Measurements from ENCODE around the gene KIF20B.
"Not testable (repeated sequence)": the region's sequence is repeated elsewhere in the genome, so short reads cannot be mapped to it uniquely, and the experiment has no call there.

KIF20B gene

DNA sequence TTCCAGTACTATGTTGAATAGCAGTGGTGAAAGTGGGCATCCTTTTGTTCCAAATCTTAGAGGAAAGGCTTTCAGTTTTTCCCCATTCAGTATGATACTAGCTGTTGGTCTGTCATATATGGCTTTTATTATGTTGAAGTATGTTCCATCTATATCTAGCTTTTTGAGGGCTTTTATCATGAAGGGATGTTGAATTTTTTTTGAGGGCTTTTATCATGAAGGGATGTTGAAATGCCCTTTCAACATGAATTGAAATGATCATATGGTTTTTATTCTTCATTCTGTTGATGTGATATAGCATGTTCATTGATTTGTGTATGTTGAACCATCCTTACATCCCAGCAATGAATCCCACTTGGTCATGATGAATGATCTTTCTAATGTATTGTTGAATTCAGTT lies 75.3 kb downstream of the KIF20B start:
- no peak for DNase-seq (ENCODE audit: low read depth)

DNA sequence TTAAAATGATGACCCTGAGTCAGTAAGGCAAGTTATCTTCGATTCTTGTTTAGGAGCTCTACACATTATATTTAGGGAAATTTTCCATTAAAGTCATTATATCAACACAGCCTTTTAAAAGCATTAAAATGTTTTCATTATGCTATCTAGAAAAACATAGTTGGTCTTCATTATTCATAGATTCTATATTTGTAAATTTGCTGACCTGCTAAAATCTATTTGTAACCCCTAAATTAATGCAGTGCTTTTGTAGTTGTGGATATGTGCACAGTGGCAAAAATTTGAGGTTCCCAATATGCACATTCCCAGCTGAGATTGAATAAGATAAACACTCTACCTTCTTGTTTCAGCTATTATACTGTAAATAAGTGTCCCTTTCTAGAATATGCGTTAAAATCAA lies 81.1 kb downstream of the KIF20B start:
- DNase-seq (ENCODE audit: low read depth) = no peak

DNA sequence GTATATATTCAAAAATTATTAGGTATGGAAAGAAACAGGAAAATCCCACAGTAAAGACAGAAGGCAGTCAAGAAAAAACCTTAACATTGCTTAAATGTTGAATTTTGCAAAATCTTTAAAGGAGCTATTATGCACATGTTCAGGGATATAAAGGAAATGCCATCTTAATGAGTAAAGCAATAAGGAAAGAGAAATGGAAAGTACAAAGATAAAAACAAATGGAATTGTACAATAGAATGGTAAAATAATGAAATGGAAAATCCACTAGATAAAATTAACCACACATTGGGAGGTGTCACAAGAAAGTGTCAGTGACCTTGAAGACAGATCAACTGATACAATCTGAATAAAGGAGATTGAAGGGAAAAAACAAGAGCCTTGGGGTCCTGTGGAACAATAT lies 82.0 kb downstream of the KIF20B start:
- no peak for DNase-seq (ENCODE audit: low read depth)

DNA sequence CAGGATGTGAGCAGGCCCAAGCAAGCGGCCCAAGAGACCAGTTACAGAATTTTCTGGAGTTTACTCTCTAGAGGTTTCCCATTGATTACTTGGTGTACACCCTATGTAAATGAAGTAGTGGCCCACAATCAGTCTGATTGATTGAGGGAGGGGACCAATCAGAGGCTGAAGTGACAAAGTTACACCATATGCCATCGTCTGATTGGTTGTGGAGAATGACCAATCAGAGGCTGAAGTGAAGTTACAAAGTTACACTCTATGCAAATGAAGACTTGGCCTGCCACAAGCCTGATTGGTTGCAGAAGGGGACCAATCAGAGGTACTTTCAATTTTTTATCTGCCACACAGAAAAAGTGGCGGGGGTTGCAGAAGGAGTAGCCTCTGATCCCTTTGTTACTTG lies 83.7 kb downstream of the KIF20B start:
- DNase-seq (ENCODE audit: low read depth) = no peak

DNA sequence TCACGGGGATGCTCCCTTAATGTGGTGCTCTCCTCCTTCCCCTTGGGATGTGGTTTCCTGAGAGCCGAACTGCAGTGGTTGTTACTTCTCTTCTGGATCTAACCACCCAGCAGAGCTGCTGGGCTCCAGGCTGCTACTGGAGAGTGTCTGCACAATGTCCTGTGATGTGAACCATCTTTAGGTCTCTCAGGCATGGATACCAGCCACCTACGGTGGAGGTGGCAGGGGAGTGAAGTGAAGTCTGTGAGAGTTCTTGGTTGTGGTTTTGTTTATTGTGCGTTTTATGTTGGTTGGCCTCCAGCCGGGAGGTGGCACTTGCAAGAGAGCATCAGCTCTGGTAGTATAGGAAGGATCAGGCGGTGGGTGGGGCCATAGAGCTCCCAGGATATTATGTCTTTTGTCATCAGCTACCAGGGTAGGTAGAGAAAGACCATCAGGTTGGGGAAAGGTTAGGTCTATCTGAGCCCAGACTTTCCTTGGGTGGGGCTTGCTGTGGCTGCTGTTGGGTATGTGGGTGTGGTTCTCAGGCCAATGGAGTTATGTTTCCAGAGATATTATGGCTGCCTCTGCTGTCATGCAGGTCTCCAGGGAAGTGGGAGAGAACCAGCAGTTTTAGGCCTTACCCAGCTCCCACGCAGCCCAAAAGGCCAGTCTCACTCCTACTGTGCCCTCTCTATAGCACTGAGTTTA lies 87.9 kb downstream of the KIF20B start:
- DNase-seq (ENCODE audit: low read depth) = no peak

DNA sequence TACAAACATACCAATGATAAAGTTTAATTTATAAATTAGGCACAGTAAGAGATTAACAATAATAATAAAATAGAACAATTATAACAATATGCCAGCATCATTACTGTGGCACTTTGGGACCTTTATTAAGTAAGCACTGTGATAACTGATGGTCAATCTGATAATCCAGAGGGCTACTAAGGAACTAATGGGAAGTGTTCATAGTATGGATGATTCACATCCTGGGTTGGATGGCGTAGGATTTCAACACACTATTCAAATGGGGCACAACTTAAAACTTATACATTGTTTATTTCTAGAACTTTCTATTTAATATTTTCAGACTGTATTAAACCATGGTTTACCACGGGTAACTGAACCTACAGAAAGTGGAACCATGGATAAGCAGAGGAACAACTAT lies 90.8 kb downstream of the KIF20B start:
- DNase-seq (ENCODE audit: low read depth) = no peak

DNA sequence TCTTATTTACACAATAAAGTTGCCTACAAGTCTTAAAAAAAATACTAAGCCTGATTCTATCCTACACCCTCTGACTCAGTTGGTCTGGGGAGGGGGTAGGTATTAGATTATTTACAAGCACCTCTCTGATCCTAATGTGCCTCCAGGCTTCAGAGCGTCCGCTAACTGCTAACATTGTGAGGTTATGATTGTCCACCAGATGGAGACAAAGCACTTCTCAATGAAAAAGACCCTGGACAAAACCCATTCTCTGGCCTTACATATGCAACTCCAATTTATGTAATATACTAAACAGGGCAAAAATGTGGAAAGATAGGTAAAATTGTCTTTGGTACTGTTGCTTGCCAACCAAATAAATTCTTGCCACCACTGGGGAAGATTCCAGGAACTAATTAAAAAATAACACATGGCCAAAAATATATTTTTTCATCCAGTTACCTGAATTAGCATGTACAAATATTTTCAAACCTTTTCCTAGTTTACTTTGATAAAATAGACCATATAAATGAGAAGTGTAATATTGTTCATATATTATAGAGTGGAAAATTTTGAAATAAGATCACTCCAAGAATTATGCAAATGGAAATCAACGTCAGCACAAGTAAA lies 92.4 kb downstream of the KIF20B start:
- DNase-seq (ENCODE audit: low read depth) = peak; percentile 28

DNA sequence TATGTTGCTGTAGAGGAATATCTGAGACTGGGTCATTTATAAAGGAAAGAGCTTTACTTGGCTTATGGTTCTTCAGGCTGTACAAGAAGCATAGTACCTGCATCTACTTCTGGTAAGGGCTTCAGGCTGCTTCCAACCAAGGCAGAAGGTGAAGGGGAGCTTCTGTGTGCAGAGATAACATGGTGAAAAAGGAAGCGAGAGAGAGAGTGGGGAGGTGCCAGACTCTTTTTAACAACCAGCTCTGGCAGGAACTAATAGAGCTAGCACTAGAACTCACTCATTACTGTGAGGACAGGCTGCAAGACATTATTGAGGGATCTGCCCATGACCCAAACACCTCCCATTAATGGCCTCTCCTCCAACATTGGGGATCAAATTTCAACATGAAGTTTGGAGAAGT lies 94.5 kb downstream of the KIF20B start:
- DNase-seq (ENCODE audit: low read depth) = no peak

DNA sequence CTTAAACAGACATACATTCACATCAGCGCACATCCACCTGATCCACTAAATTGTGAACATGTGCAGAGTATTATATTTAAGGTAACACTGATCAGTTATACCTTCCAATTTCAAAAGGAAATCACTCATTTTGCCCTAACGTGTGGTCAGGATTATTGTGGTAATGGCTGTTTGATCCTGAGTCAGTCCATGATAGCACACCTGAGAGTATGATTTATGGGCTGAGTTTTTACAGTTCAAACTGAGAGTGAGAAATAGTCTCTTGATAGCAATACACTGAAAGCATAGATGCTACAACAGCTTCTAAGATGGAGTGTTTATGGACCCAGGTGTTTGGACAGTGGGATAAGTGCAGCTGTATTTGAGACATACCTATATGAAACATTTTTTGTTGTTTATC lies 96.7 kb downstream of the KIF20B start:
- no peak for DNase-seq (ENCODE audit: low read depth)

DNA sequence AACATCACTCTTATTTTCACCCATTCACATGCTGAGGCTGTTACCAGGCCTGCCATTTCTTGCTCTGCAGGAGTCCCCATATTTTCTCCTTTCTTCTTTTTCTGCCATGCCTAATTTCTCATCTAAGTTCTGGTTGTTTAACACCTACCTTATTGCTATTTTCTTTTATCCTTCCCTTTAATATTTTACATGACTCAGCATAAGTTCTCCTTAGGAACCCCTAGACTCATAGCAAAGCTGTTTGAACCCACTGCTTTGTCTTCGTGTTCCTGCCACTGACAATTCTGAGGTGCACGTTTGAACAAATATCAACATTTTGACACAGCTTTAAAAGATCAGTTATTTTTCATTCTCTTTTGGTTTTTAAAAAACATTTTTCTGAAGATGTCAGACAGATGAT lies 98.2 kb downstream of the KIF20B start:
- DNase-seq (ENCODE audit: low read depth) = no peak

DNA sequence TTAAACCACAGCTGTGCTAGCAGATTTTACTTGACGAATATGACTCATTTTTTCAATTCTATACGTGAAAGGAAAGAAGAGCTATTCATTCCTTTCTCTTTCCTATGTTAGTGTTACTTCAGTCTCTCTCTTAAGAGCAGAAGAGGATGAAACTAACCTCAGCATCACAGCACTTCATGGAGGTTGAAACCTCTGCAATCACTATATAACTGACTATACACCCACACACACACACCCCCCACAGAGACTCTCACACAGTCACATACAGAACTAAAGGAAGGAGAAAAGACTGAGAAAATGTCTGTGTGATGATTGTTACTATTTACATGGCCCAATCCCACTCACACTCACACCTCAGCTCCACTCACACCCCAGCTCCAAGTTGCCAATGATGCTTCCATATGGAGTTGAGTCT lies 104.2 kb downstream of the KIF20B start:
- DNase-seq (ENCODE audit: low read depth) = no peak

DNA sequence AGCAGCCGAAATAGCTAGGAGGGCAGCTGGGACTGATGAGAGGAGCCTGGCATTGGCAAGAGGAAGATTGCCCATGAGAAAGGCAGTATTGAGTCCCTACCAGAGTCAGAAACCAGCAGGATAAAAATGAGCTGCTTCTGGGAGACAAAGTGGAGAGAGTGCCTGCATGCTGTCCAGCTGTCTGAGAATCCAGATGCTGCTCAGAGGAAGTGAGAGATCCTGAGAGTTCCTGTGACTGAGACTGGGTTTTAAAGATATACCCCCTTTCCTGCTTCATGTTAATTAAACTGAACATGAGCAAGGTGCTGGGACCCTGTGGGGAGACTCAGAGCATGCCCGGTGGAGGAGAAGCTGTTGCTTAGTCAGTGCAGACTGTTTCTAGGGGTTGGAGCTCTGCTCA lies 107.5 kb downstream of the KIF20B start:
- DNase-seq (ENCODE audit: low read depth) = no peak

DNA sequence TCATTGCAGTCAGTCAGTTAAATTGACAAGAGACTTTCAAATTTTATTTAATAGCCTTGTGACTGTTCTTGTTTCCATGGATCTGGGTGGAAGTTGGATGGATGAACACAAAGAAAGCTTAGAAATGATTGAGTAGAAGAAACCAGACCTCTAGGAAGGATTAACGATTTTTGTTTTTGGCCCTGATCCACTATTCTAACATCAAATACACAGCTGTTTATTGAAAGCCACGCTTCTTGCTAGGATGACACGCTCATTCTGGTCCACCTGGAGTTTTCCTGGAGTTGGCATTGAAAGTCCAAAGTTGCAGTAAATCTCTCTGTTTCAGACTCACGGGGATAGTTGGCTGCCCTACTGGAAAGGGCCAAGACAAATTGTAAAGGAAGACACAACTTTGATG lies 108.4 kb downstream of the KIF20B start:
- DNase-seq (ENCODE audit: low read depth) = no peak

DNA sequence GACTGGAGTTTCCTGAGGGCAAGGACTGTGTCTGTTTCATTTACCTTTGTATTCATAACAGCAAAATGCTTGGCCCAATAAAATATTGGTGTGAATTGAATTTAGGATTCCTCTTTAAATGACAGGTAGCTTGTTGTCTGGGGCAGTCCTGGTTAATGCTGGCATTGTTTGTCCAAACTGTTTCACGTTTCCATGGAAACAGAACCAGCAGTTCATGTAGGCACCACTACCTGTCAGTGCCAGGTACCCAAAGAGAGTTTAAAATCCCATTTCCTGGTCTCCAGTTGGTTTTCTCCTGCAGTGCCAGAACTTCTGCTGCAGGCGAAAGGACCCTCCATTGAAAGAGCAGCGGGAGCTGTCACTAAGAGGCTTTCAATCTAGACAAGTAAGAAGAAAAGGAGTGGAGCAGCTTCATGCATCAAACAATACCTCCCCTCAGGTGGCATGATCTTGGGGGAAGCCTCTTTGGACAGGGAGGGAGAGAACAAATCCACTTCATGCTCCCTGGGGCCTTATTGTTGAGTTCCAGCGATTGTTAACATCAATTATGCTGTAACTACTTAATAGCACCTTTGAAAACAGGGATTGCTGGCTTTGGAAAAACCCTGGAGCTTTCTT lies 109.6 kb downstream of the KIF20B start:
- no peak for DNase-seq (ENCODE audit: low read depth)

DNA sequence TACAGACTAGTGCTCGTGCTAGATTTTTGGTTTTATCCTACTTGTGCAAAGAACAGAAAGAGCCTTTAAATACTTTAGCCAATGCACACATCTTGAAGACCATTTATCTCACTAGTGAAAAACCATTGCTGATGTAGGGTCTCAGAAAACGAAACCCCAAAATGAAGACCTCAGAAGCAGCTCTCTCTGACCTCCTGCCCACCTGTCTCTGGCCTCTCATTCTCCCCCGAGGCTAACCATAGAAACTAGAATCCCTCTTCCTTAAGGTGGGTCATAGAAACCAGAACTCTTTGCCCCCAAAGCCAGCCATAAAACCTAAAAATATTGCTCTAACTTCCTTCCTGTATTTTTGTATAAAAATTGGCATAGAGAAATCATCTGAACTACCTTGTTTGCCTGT lies 112.2 kb downstream of the KIF20B start:
- no peak for DNase-seq (ENCODE audit: low read depth)

DNA sequence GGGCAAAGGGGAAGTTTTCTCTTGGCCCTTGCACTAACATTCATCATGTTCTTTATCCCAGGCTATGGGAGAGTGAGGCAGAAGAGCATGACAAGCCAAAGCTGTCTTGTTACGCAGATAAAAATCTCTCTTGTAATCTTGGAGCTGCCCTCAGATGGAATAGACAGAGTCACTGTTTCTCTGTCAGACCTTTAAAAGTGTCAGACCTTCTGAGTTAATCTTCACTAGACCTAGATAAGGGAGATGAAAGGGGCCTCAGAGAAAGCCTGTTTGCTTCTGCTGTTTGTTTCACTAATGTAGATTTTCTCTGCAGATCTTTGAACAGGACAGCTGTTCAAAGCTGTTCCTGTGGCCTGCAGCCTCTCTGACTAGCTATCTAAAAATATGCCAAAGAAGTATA lies 112.9 kb downstream of the KIF20B start:
- DNase-seq (ENCODE audit: low read depth) = no peak

DNA sequence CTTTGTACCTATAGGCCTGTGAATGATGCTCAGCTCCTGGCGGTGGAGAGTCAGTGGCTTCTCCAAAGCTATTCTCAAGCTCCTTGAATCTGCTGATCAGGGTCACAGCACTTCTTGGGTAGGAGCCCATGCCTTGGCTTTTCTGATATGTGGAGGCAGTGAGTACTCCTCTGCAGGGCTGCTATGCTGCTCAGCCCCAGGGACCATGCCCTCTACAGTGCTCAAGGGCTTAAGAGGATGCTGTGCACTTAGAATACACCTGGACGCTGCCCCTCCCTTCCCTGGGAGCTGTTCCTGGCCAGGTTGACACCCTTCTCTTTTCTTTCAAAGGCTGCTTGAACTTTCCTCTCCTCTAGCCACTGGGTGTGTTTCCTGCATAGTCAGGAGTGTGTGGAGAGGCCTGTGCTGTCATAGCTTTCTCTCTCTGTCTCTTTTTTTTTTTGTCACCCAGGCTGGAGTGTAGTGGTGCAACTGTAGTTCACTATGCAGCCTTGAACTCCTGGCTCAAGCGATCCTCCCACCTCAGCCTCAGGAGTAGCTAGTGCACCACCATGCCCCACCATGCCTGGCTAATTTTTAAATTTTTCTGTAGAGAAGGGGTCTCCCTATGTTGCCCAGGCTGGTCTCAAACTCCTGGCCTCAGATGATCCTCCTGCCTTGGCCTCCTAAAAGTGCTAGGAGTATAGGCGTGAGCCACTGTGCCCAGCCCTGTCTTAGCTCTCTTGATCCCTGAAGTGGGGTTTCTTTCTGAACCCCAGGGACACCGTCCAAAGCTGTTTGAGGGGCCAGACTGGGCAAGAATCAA lies 113.9 kb downstream of the KIF20B start:
- DNase-seq (ENCODE audit: low read depth) = no peak

DNA sequence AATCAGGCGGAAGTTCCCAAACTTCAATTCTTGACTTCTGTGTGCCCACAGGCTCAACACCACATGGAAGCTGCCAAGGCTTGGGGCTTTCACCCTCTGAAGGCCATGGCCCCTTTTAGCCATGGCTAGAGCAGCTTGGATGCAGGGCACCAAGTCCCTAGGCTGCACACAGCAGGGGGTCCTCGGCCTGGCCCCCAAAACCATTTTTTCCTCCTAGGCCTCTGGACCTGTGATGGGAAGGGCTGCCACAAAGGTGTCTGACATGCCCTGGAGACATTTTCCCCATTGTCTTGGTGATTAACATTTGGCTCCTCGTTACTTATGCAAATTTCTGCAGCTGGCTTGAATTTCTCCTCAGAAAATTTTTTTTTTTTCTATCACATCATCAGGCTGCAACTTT lies 117.6 kb downstream of the KIF20B start:
- not testable (repeated sequence) for DNase-seq (ENCODE audit: low read depth)
